K562 (cell line): Measurements from ENCODE around the gene AFG1L. TPM values are rescaled to one million over a fixed set of nuclear protein-coding genes. Genes with fewer than 3 reads are reported as not detected.
A peak's percentile ranks its signal among the peaks of the same experiment; 100 is the strongest.

Experiments
- BRCA1 ChIP-seq, 2 experiments: fragments of 450-650 bp in 1 of 2; sonication (generic) in 1 of 2; formaldehyde crosslinking in 1 of 2; IDR thresholded peaks; 2 replicates each; pipeline versions ENCODE4 v1.5.0 to v1.6.1; 2017 to 2020; ENCODE audit warnings: mild to moderate bottlenecking in 1 of 2, missing genetic modification reagents in 1 of 2
- CBFA2T2 ChIP-seq: fragments of 450-650 bp; conservative IDR thresholded peaks from 2 replicates; pipeline ENCODE4 v1.6.1; 2017; ENCODE audit warnings: mild to moderate bottlenecking
- CSDE1 ChIP-seq, 2 experiments: fragments of 450-650 bp; IDR thresholded peaks; 2 replicates each; pipeline ENCODE4 v1.6.1; 2016; ENCODE audit warnings: mild to moderate bottlenecking in 1 of 2
- CXXC5 ChIP-seq: fragments of 250-450 bp; sonication (Bioruptor Pico); IDR thresholded peaks from 2 replicates; pipeline ENCODE4 v1.8.0; 2022; ENCODE audit warnings: inconsistent platforms, mild to moderate bottlenecking, moderate library complexity
- ESRRA ChIP-seq: fragments of 450-650 bp; IDR thresholded peaks from 2 replicates; pipeline ENCODE4 v1.6.1; 2014; ENCODE audit warnings: low read depth, mild to moderate bottlenecking, moderate library complexity, borderline replicate concordance
- FOXP1 ChIP-seq: sonication (generic); formaldehyde crosslinking; IDR thresholded peaks from 2 replicates; pipeline ENCODE4 v1.8.0; 2022; ENCODE audit warnings: mild to moderate bottlenecking, missing genetic modification reagents
- GABPA ChIP-seq: fragments of 200-800 bp; sonication (Bioruptor generic); conservative IDR thresholded peaks from 2 replicates; pipeline ENCODE4 v1.6.1; 2016; ENCODE audit warnings: low read depth, missing genetic modification characterization, missing compliant biosample characterization
- KDM2B ChIP-seq: fragments of 250-450 bp; sonication (Bioruptor Pico); IDR thresholded peaks from 2 replicates; pipeline ENCODE4 v1.8.0; 2021; ENCODE audit warnings: mild to moderate bottlenecking, moderate library complexity
- LEF1 ChIP-seq: fragments of 450-650 bp; IDR thresholded peaks from 2 replicates; pipeline ENCODE4 v1.6.1; 2016; ENCODE audit warnings: mild to moderate bottlenecking
- NCOA1 ChIP-seq: fragments of 450-650 bp; IDR thresholded peaks from 2 replicates; pipeline ENCODE4 v1.6.1; 2016; ENCODE audit warnings: low read depth
- PHF20 ChIP-seq: fragments of 450-650 bp; IDR thresholded peaks from 2 replicates; pipeline ENCODE4 v1.6.1; 2018; ENCODE audit not compliant: partially characterized antibody
- POLR3G ChIP-seq: IDR thresholded peaks from 2 replicates; pipeline ENCODE4 v1.6.1; 2011; ENCODE audit not compliant: insufficient read length, insufficient replicate concordance; ENCODE audit errors: extremely low read depth
- SMAD3 ChIP-seq: fragments of 450-650 bp; formaldehyde crosslinking; conservative IDR thresholded peaks from 2 replicates; pipeline ENCODE4 v1.4.0; 2020; ENCODE audit warnings: mild to moderate bottlenecking
- SOX6 ChIP-seq: fragments of 450-650 bp; IDR thresholded peaks from 2 replicates; pipeline ENCODE4 v1.6.1; 2014; ENCODE audit warnings: mild to moderate bottlenecking
- SUPT5H ChIP-seq: fragments of 450-650 bp; IDR thresholded peaks from 2 replicates; pipeline ENCODE4 v1.6.1; 2016
- XRCC4 ChIP-seq: IDR thresholded peaks from one replicate; pipeline ENCODE4 v1.6.1; 2011; ENCODE audit not compliant: insufficient read depth, insufficient read length; ENCODE audit errors: extremely low read depth
- ZNF263 ChIP-seq: sonication (generic); formaldehyde crosslinking; IDR thresholded peaks from 2 replicates; pipeline ENCODE4 v1.8.0; 2022; ENCODE audit warnings: mild to moderate bottlenecking, missing genetic modification reagents, borderline replicate concordance
- polyA plus RNA-seq, 8 experiments: library from polyadenylated mRNA; depleted of rRNA in 4 of 8; stranded (reverse) in 5 of 8; unstranded in 3 of 8; fragments of >200 nt; fragmentation: Nextera tagmentation in 2 of 8; fragmentation: Illumina TruSeq in 1 of 8; extraction: Ambion mirVana in 2 of 8; extraction: Trizol in 1 of 8; gene quantifications; 2 replicates each; pipeline versions ENCODE4 v1.2.1 to v1.2.3, GENCODE V29; 2011 to 2014; ENCODE audit warnings: inconsistent platforms in 1 of 8, missing spikeins in 1 of 8
- total RNA-seq, 7 experiments: library from RNA; depleted of rRNA in 6 of 7; stranded (reverse); fragments of >200 nt in 6 of 7; fragmentation: Illumina TruSeq in 2 of 7; extraction: Trizol in 2 of 7; gene quantifications; 2 replicates each; pipeline versions ENCODE4 v1.2.1 to v1.2.3, GENCODE V29; 2011 to 2021; ENCODE audit warnings: low replicate concordance in 1 of 7
- TF ChIP-seq, protein P1 (sequence below), 2 experiments: fragments of 450-650 bp in 1 of 2; sonication (generic) in 1 of 2; formaldehyde crosslinking in 1 of 2; IDR thresholded peaks in 1 of 2; conservative IDR thresholded peaks in 1 of 2; 2 replicates each; pipeline versions ENCODE4 v1.6.1 to v1.8.1; 2016 to 2023; ENCODE audit warnings: mild to moderate bottlenecking in 2 of 2, moderate library complexity in 2 of 2, inconsistent platforms in 1 of 2, missing genetic modification reagents in 1 of 2
- TF ChIP-seq, protein P2 (sequence below): fragments of 250-450 bp; sonication (Bioruptor Pico); IDR thresholded peaks from 2 replicates; pipeline ENCODE4 v1.4.0; 2020; ENCODE audit warnings: mild to moderate bottlenecking, moderate library complexity
- TF ChIP-seq, protein P3 (sequence below): fragments of 150-350 bp; conservative IDR thresholded peaks from 2 replicates; pipeline ENCODE4 v1.6.1; 2014; ENCODE audit warnings: low read length
- TF ChIP-seq, protein P4 (sequence below): fragments of 450-650 bp; IDR thresholded peaks from 2 replicates; pipeline ENCODE4 v1.6.1; 2016; ENCODE audit warnings: missing biosample characterization, missing genetic modification characterization

Gene AFG1L
- total and polyA plus RNA-seq, 9 of the 15 experiments (the other 6 are each of a cell fraction or from before 2014, with no cell fraction given) = 2.2 to 15.5 (median 5.8) TPM

DNA sequence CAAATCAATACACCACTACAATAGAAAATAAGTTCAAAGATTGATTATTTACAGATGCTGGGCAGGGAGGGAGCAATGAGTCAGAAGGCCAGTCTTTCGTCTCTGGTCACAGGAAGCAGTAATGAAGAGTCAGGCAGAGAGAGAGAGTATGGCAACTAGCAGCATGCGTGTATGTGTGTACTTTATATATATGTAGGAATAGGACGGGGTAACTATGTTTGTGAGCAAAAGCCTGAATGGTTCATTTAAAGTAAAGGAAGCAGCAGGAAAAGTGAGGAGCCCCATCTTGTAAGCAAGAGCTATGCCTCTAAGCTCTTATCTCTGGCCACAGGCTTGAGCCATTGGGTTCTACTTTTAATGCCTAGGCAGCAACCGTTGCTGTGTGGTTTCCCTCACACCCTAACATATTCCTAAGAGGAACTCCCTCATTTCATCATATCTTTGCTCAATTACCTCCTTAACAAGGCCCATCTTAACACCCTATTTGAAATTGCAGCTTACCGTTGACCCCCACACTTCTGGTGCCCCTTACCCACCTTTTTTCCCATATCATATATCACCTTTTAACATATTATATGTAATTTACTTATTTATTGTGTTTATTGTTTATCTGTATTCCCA lies 66.6 kb downstream of the AFG1L start (continued):
- TF ChIP-seq, protein P1, sequence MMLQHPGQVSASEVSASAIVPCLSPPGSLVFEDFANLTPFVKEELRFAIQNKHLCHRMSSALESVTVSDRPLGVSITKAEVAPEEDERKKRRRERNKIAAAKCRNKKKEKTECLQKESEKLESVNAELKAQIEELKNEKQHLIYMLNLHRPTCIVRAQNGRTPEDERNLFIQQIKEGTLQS (IDR thresholded peaks at IDR 0.05) = peak; percentile 82
- TF ChIP-seq, protein P1 (CRISPR knock-in tag; conservative IDR thresholded peaks at IDR 0.05) = no peak; the same call in 1 of the 2 replicates
- peak; percentile 42; the same call in 1 of the 2 replicates for TF ChIP-seq FOXP1 (CRISPR knock-in tag)
- TF ChIP-seq, protein P2, sequence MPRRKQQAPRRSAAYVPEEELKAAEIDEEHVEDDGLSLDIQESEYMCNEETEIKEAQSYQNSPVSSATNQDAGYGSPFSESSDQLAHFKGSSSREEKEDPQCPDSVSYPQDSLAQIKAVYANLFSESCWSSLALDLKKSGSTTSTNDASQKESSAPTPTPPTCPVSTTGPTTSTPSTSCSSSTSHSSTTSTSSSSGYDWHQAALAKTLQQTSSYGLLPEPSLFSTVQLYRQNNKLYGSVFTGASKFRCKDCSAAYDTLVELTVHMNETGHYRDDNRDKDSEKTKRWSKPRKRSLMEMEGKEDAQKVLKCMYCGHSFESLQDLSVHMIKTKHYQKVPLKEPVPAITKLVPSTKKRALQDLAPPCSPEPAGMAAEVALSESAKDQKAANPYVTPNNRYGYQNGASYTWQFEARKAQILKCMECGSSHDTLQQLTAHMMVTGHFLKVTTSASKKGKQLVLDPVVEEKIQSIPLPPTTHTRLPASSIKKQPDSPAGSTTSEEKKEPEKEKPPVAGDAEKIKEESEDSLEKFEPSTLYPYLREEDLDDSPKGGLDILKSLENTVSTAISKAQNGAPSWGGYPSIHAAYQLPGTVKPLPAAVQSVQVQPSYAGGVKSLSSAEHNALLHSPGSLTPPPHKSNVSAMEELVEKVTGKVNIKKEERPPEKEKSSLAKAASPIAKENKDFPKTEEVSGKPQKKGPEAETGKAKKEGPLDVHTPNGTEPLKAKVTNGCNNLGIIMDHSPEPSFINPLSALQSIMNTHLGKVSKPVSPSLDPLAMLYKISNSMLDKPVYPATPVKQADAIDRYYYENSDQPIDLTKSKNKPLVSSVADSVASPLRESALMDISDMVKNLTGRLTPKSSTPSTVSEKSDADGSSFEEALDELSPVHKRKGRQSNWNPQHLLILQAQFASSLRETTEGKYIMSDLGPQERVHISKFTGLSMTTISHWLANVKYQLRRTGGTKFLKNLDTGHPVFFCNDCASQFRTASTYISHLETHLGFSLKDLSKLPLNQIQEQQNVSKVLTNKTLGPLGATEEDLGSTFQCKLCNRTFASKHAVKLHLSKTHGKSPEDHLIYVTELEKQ = no peak
- TF ChIP-seq SUPT5H = no peak
- no peak for TF ChIP-seq ZNF263 (CRISPR knock-in tag)
- no peak for TF ChIP-seq BRCA1 (IDR thresholded peaks at IDR 0.05)
- no peak for TF ChIP-seq BRCA1 (CRISPR knock-in tag; IDR thresholded peaks at IDR 0.05)
- no peak for TF ChIP-seq CSDE1 (IDR thresholded peaks at IDR 0.05)
- TF ChIP-seq POLR3G = no peak
- no peak for TF ChIP-seq PHF20
- peak; percentile 49; the same call in 1 of the 2 replicates for TF ChIP-seq SOX6
- peak; percentile 31; the same call in 1 of the 2 replicates for TF ChIP-seq GABPA
- TF ChIP-seq SMAD3 (CRISPR knock-in tag) = no peak; the same call in 1 of the 2 replicates
- no peak; the same call in none of the 2 replicates for TF ChIP-seq NCOA1
- TF ChIP-seq ESRRA = peak; percentile 58; the same call in 1 of the 2 replicates
- peak; percentile 51; the same call in 1 of the 2 replicates for TF ChIP-seq CXXC5 (CRISPR knock-in tag)
- no peak for TF ChIP-seq KDM2B
- TF ChIP-seq LEF1 = peak; percentile 92
- TF ChIP-seq, protein P3, sequence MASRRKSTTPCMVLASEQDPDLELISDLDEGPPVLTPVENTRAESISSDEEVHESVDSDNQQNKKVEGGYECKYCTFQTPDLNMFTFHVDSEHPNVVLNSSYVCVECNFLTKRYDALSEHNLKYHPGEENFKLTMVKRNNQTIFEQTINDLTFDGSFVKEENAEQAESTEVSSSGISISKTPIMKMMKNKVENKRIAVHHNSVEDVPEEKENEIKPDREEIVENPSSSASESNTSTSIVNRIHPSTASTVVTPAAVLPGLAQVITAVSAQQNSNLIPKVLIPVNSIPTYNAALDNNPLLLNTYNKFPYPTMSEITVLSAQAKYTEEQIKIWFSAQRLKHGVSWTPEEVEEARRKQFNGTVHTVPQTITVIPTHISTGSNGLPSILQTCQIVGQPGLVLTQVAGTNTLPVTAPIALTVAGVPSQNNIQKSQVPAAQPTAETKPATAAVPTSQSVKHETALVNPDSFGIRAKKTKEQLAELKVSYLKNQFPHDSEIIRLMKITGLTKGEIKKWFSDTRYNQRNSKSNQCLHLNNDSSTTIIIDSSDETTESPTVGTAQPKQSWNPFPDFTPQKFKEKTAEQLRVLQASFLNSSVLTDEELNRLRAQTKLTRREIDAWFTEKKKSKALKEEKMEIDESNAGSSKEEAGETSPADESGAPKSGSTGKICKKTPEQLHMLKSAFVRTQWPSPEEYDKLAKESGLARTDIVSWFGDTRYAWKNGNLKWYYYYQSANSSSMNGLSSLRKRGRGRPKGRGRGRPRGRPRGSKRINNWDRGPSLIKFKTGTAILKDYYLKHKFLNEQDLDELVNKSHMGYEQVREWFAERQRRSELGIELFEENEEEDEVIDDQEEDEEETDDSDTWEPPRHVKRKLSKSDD = no peak
- peak; percentile 69 for TF ChIP-seq CBFA2T2
- TF ChIP-seq XRCC4 = no peak
- TF ChIP-seq, protein P4, sequence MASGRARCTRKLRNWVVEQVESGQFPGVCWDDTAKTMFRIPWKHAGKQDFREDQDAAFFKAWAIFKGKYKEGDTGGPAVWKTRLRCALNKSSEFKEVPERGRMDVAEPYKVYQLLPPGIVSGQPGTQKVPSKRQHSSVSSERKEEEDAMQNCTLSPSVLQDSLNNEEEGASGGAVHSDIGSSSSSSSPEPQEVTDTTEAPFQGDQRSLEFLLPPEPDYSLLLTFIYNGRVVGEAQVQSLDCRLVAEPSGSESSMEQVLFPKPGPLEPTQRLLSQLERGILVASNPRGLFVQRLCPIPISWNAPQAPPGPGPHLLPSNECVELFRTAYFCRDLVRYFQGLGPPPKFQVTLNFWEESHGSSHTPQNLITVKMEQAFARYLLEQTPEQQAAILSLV (tag) = peak; percentile 39; the same call in 1 of the 2 replicates
